ENCODE results near the gene ERLEC1.
A peak's percentile ranks its signal among the peaks of the same experiment; 100 is the strongest.

ERLEC1 gene

GRCh38 chr2:53780056-53780455 is 6.8 kb upstream of the ERLEC1 start:
- no peak for DNase-seq
- H3K36me3 ChIP-seq (ENCODE audit: control insufficient read depth, insufficient read depth, low read length), result peaks cover 7% of the 10 kb centered on the region
- no peaks in the 10 kb centered on the region for H3K27me3 ChIP-seq (replicated peaks; ENCODE audit: control insufficient read depth, insufficient read depth, low read length, poor library complexity, severe bottlenecking)
- H3K27ac ChIP-seq (ENCODE audit: insufficient read depth, low read length, poor library complexity, severe bottlenecking), result no peak overlapping the region
- H3K4me1 ChIP-seq (ENCODE audit: control insufficient read depth, insufficient read depth, low read length, poor library complexity, severe bottlenecking), result peaks cover 3% of the 10 kb centered on the region
- H3K9me3 ChIP-seq (ENCODE audit: control insufficient read depth, low read length), result no peaks in the 10 kb centered on the region
- no peak overlapping the region for H3K4me3 ChIP-seq (ENCODE audit: insufficient read depth, low read depth, low read length, poor library complexity, severe bottlenecking)

DNA sequence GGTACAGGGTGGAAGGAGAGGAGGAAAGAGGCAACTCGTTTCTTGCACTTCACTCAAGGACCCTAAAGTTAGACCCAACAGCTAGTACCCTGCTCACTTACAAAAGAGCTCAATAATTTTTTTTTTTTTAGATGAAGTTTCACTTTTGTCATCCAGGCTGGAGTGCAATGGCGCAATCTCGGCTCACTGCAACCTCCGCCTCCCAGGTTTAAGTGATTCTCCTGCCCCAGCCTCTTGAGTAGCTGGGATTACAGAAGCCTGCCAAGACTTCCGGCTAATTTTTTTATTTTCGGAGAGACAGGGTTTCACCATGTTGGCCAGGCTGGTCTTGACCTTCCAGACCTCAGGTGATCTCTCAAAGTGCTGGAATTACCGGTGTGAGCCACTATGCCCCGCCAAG is 4.2 kb upstream of the ERLEC1 start:
- Histone ChIP-seq H3K27ac (ENCODE audit: insufficient read depth, low read length, poor library complexity, severe bottlenecking) (no peak overlapping the region), H3K27me3 (replicated peaks; ENCODE audit: control insufficient read depth, insufficient read depth, low read length, poor library complexity, severe bottlenecking) (no peaks in the 10 kb centered on the region), H3K36me3 (ENCODE audit: control insufficient read depth, insufficient read depth, low read length) (peaks cover 7% of the 10 kb centered on the region), H3K4me1 (ENCODE audit: control insufficient read depth, insufficient read depth, low read length, poor library complexity, severe bottlenecking) (peaks cover 9% of the 10 kb centered on the region), H3K4me3 (ENCODE audit: insufficient read depth, low read depth, low read length, poor library complexity, severe bottlenecking) (no peak overlapping the region), H3K9me3 (ENCODE audit: control insufficient read depth, low read length) (no peaks in the 10 kb centered on the region)
- no peak for DNase-seq

GRCh38 chr2:53784436-53784835 is 2.4 kb upstream of the ERLEC1 start:
- no peaks in the 10 kb centered on the region for H3K9me3 ChIP-seq (ENCODE audit: control insufficient read depth, low read length)
- peaks cover 7% of the 10 kb centered on the region for H3K36me3 ChIP-seq (ENCODE audit: control insufficient read depth, insufficient read depth, low read length)
- H3K4me1 ChIP-seq (ENCODE audit: control insufficient read depth, insufficient read depth, low read length, poor library complexity, severe bottlenecking), result peaks cover 13% of the 10 kb centered on the region
- H3K4me3 ChIP-seq (ENCODE audit: insufficient read depth, low read depth, low read length, poor library complexity, severe bottlenecking), result no peak overlapping the region
- no peak overlapping the region for H3K27ac ChIP-seq (ENCODE audit: insufficient read depth, low read length, poor library complexity, severe bottlenecking)
- no peak for DNase-seq
- no peaks in the 10 kb centered on the region for H3K27me3 ChIP-seq (replicated peaks; ENCODE audit: control insufficient read depth, insufficient read depth, low read length, poor library complexity, severe bottlenecking)

GRCh38 chr2:53785366-53785765 is 1.5 kb upstream of the ERLEC1 start:
- Histone ChIP-seq H3K27me3 (replicated peaks; ENCODE audit: control insufficient read depth, insufficient read depth, low read length, poor library complexity, severe bottlenecking) (no peaks in the 10 kb centered on the region), H3K36me3 (ENCODE audit: control insufficient read depth, insufficient read depth, low read length) (peaks cover 7% of the 10 kb centered on the region), H3K9me3 (ENCODE audit: control insufficient read depth, low read length) (no peaks in the 10 kb centered on the region), H3K4me1 (ENCODE audit: control insufficient read depth, insufficient read depth, low read length, poor library complexity, severe bottlenecking) (peaks cover 13% of the 10 kb centered on the region), H3K27ac (ENCODE audit: insufficient read depth, low read length, poor library complexity, severe bottlenecking) (no peak overlapping the region), H3K4me3 (ENCODE audit: insufficient read depth, low read depth, low read length, poor library complexity, severe bottlenecking) (peak overlapping the region; percentile 91)
- no peak for DNase-seq

DNA sequence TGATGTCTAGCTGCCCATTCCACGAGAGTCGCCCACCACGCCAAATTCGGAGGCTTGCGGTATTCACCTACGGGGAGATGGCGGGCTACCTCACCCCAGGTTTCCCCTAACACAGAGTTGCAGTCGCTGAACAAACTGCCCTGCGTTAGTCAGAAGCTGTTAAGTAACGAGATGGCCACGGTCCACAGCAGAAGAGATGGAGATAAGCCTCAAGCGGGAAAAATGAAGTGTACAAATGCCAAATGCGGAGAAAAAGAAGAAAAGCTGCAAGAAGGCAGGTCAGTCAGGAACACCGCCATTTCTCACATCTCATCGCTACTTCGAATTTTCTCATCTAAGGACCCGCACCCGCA is 516 bp upstream of the ERLEC1 start:
- peaks cover 13% of the 10 kb centered on the region for H3K4me1 ChIP-seq (ENCODE audit: control insufficient read depth, insufficient read depth, low read length, poor library complexity, severe bottlenecking)
- peak in 2 of 3 donors; percentile 8 to 9 for DNase-seq
- peak overlapping the region; percentile 81 for H3K27ac ChIP-seq (ENCODE audit: insufficient read depth, low read length, poor library complexity, severe bottlenecking)
- peak overlapping the region; percentile 91 for H3K4me3 ChIP-seq (ENCODE audit: insufficient read depth, low read depth, low read length, poor library complexity, severe bottlenecking)
- peaks cover 7% of the 10 kb centered on the region for H3K36me3 ChIP-seq (ENCODE audit: control insufficient read depth, insufficient read depth, low read length)
- no peaks in the 10 kb centered on the region for H3K27me3 ChIP-seq (replicated peaks; ENCODE audit: control insufficient read depth, insufficient read depth, low read length, poor library complexity, severe bottlenecking)
- H3K9me3 ChIP-seq (ENCODE audit: control insufficient read depth, low read length), result no peaks in the 10 kb centered on the region

GRCh38 chr2:53787614-53788289 is 908 bp downstream of the ERLEC1 start:
- no peak for DNase-seq
- Histone ChIP-seq H3K36me3 (ENCODE audit: control insufficient read depth, insufficient read depth, low read length) (no peaks in the 10 kb centered on the region), H3K4me3 (ENCODE audit: insufficient read depth, low read depth, low read length, poor library complexity, severe bottlenecking) (peak overlapping the region; percentile 91), H3K27ac (ENCODE audit: insufficient read depth, low read length, poor library complexity, severe bottlenecking) (peak overlapping the region; percentile 81), H3K4me1 (ENCODE audit: control insufficient read depth, insufficient read depth, low read length, poor library complexity, severe bottlenecking) (peaks cover 13% of the 10 kb centered on the region), H3K9me3 (ENCODE audit: control insufficient read depth, low read length) (no peaks in the 10 kb centered on the region), H3K27me3 (replicated peaks; ENCODE audit: control insufficient read depth, insufficient read depth, low read length, poor library complexity, severe bottlenecking) (no peaks in the 10 kb centered on the region)

DNA sequence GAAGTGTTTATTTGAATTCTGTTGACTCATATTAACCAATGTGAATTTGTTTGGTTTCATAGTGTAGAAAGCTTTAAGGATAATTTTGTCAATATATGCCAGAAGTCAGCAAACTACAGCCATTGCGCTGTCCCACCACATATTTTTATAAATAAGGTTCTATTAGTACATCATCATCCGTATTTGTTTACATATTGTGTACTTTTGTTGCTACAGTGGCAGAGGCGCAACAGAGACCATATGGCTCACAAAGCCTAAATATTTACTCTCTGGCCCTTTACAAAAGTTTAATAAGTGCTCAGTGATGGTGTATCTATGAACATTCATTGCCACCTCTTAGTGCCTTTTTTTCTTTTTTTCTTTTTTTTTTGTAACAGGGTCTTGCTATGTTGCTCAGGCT is 6.4 kb downstream of the ERLEC1 start:
- Histone ChIP-seq H3K4me1 (ENCODE audit: control insufficient read depth, insufficient read depth, low read length, poor library complexity, severe bottlenecking) (no peaks in the 10 kb centered on the region), H3K9me3 (ENCODE audit: control insufficient read depth, low read length) (no peaks in the 10 kb centered on the region), H3K27ac (ENCODE audit: insufficient read depth, low read length, poor library complexity, severe bottlenecking) (no peak overlapping the region), H3K27me3 (replicated peaks; ENCODE audit: control insufficient read depth, insufficient read depth, low read length, poor library complexity, severe bottlenecking) (no peaks in the 10 kb centered on the region), H3K36me3 (ENCODE audit: control insufficient read depth, insufficient read depth, low read length) (peaks cover 26% of the 10 kb centered on the region), H3K4me3 (ENCODE audit: insufficient read depth, low read depth, low read length, poor library complexity, severe bottlenecking) (no peak overlapping the region)
- no peak for DNase-seq

DNA sequence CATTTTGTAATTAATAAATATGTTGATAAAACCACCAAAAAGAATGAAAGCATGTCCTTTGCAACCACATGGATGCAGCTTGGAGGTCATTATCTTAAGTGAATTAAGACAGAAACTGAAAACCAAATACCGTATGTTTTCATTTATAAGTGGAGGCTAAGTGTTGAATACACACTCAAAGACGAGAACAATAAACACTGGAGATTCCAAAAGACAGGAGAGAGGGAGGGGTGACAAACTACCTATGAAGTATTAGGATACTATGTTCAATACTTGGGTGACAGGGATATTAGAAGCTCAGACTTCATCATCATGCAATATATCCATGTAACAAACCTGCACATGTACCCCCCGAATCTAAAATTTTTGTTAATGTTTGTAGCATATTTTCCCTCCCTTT is 7.0 kb downstream of the ERLEC1 start:
- H3K9me3 ChIP-seq (ENCODE audit: control insufficient read depth, low read length), result no peaks in the 10 kb centered on the region
- H3K27me3 ChIP-seq (replicated peaks; ENCODE audit: control insufficient read depth, insufficient read depth, low read length, poor library complexity, severe bottlenecking), result no peaks in the 10 kb centered on the region
- DNase-seq, result no peak
- peaks cover 32% of the 10 kb centered on the region for H3K36me3 ChIP-seq (ENCODE audit: control insufficient read depth, insufficient read depth, low read length)
- no peaks in the 10 kb centered on the region for H3K4me1 ChIP-seq (ENCODE audit: control insufficient read depth, insufficient read depth, low read length, poor library complexity, severe bottlenecking)
- H3K27ac ChIP-seq (ENCODE audit: insufficient read depth, low read length, poor library complexity, severe bottlenecking), result no peak overlapping the region
- H3K4me3 ChIP-seq (ENCODE audit: insufficient read depth, low read depth, low read length, poor library complexity, severe bottlenecking), result no peak overlapping the region

- no peak for DNase-seq
- Histone ChIP-seq H3K9me3 (ENCODE audit: control insufficient read depth, low read length) (no peaks in the 10 kb centered on the region), H3K27me3 (replicated peaks; ENCODE audit: control insufficient read depth, insufficient read depth, low read length, poor library complexity, severe bottlenecking) (no peaks in the 10 kb centered on the region), H3K36me3 (ENCODE audit: control insufficient read depth, insufficient read depth, low read length) (peaks cover 44% of the 10 kb centered on the region), H3K27ac (ENCODE audit: insufficient read depth, low read length, poor library complexity, severe bottlenecking) (no peak overlapping the region), H3K4me1 (ENCODE audit: control insufficient read depth, insufficient read depth, low read length, poor library complexity, severe bottlenecking) (no peaks in the 10 kb centered on the region), H3K4me3 (ENCODE audit: insufficient read depth, low read depth, low read length, poor library complexity, severe bottlenecking) (no peak overlapping the region)
Observed at GRCh38 chr2:53801547-53801946, 14.7 kb downstream of the ERLEC1 start.

DNA sequence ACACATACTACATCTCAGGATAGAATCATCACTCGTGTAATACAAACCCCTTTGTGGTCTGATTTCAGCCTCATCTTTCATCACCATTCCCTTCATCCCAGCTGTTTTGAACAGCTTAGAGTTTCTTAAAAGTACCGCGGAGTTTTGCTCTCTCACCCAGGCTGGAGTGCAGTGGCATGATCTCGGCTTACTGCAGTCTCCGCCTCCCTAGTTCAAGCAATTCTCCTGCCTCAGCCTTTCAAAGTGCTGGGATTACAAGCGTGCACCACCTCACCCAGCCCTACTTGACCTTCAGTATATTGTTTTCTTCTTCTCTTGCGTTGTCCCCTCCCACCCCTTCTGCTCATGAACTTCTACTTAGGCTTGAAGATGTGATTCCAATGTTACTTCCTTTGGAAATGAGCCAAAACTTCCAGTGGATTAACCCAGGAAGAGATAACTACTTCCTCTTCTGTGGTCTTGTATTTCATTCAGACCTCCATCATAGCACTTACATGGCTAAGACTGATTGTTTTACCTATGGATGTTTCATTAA is 15.8 kb downstream of the ERLEC1 start:
- H3K9me3 ChIP-seq (ENCODE audit: control insufficient read depth, low read length), result no peaks in the 10 kb centered on the region
- no peak overlapping the region for H3K27ac ChIP-seq (ENCODE audit: insufficient read depth, low read length, poor library complexity, severe bottlenecking)
- H3K4me3 ChIP-seq (ENCODE audit: insufficient read depth, low read depth, low read length, poor library complexity, severe bottlenecking), result no peak overlapping the region
- H3K4me1 ChIP-seq (ENCODE audit: control insufficient read depth, insufficient read depth, low read length, poor library complexity, severe bottlenecking), result no peaks in the 10 kb centered on the region
- H3K36me3 ChIP-seq (ENCODE audit: control insufficient read depth, insufficient read depth, low read length), result peaks cover 55% of the 10 kb centered on the region
- H3K27me3 ChIP-seq (replicated peaks; ENCODE audit: control insufficient read depth, insufficient read depth, low read length, poor library complexity, severe bottlenecking), result no peaks in the 10 kb centered on the region
- no peak for DNase-seq

Data from effector memory CD4-positive, alpha-beta T cell (primary cell).